Erythroblast (primary cell): Measurements from ENCODE around the gene TMOD3.
A peak's percentile ranks its signal among the peaks of the same experiment; 100 is the strongest.

ENCODE experiments used
- DNase-seq, 2 experiments: peaks; one replicate each; lab custom pipeline; 2025; lab: John Stamatoyannopoulos, UW
- GATA1 ChIP-seq: IDR thresholded peaks from 2 replicates; pipeline ENCODE4 v1.6.1; 2011; ENCODE audit warnings: low read depth, mild to moderate bottlenecking, control low read depth, low read length, moderate library complexity
- POLR2A ChIP-seq: IDR thresholded peaks from 2 replicates; pipeline ENCODE4 v1.6.1; 2011; ENCODE audit warnings: mild to moderate bottlenecking, low read length

Gene TMOD3

GRCh38 chr15:51841406-51842040 is 12.1 kb downstream of the TMOD3 start:
- DNase-seq, result no peak
- TF ChIP-seq GATA1 (no peak), POLR2A (no peak)

- TF ChIP-seq POLR2A (no peak), GATA1 (no peak)
- no peak for DNase-seq
These were observed 12.8 kb downstream of the TMOD3 start for GRCh38 chr15:51842265-51842664.

- DNase-seq, result peak in 1 of 2 experiments; percentile 18
- TF ChIP-seq POLR2A (no peak), GATA1 (no peak)
These were observed 13.6 kb downstream of the TMOD3 start for GRCh38 chr15:51842852-51843737.

GRCh38 chr15:51844747-51845426 is 15.4 kb downstream of the TMOD3 start:
- DNase-seq, result no peak
- TF ChIP-seq GATA1, result no peak
- TF ChIP-seq POLR2A, result no peak

GRCh38 chr15:51846066-51846462 is 16.6 kb downstream of the TMOD3 start:
- TF ChIP-seq POLR2A, result no peak
- TF ChIP-seq GATA1, result no peak
- no peak for DNase-seq

- DNase-seq, result peak; percentile 10 to 49
- TF ChIP-seq POLR2A (no peak), GATA1 (no peak)
These were observed 17.2 kb downstream of the TMOD3 start for GRCh38 chr15:51846463-51847230.

- DNase-seq, result no peak
- TF ChIP-seq POLR2A (no peak), GATA1 (no peak)
These were observed 19.4 kb downstream of the TMOD3 start for GRCh38 chr15:51848811-51849210.

GRCh38 chr15:51849860-51850259 is 20.4 kb downstream of the TMOD3 start:
- TF ChIP-seq POLR2A, result no peak
- no peak for TF ChIP-seq GATA1
- no peak for DNase-seq

- DNase-seq, result no peak
- TF ChIP-seq POLR2A, result no peak
- TF ChIP-seq GATA1, result no peak
These were observed 24.5 kb downstream of the TMOD3 start for GRCh38 chr15:51853998-51854397.

GRCh38 chr15:51855612-51856011 is 26.2 kb downstream of the TMOD3 start:
- DNase-seq, result no peak
- no peak for TF ChIP-seq GATA1
- no peak for TF ChIP-seq POLR2A

GRCh38 chr15:51856714-51857380 is 27.4 kb downstream of the TMOD3 start:
- TF ChIP-seq GATA1 (no peak), POLR2A (no peak)

GRCh38 chr15:51861557-51862359 is 32.3 kb downstream of the TMOD3 start:
- no peak for DNase-seq
- TF ChIP-seq GATA1, result no peak
- no peak for TF ChIP-seq POLR2A

More at GRCh38 chr15:51856714-51857380, 27.4 kb downstream of the TMOD3 start:
- no peak for DNase-seq
